OCI-LY7 (cell line): ENCODE results near the gene ERCC8. TPM values are rescaled to one million over a fixed set of nuclear protein-coding genes. Genes with fewer than 3 reads are reported as not detected.

Source experiments
- BruUV-seq: library from RNA; stranded (reverse); fragments of 400-500 nt; replicated peaks from 2 replicates; lab custom pipeline; 2021; lab: Mats Ljungman, UMichigan
- CTCF ChIA-PET: fragments of 300-600 bp; sonication (Branson Sonifier 250); formaldehyde crosslinking; loops from one replicate; lab custom pipeline; 2022; ENCODE audit warnings: antibody characterized with exemption; ENCODE audit not compliant: unreplicated experiment; lab: Charles Lee
- POLR2A ChIA-PET: fragments of 300-600 bp; sonication (Branson Sonifier 250); formaldehyde crosslinking; loops from one replicate; lab custom pipeline; 2022; ENCODE audit warnings: antibody characterized with exemption; lab: Charles Lee
- DNase-seq: peaks from one replicate; pipeline ENCODE4 v3.0.0-alpha.2; 2015; ENCODE audit warnings: low spot score
- H2AFZ ChIP-seq: fragments of 200-600 bp; sonication (generic), shearing (Covaris generic); 2 replicates; pipeline ENCODE4 v1.6.1; 2014; ENCODE audit warnings: mild to moderate bottlenecking, antibody characterized with exemption, low read length, moderate library complexity
- H3K27ac ChIP-seq: fragments of 200-600 bp; sonication (generic); 2 replicates; pipeline ENCODE4 v1.5.1; 2014; ENCODE audit warnings: mixed run types, low read depth, mild to moderate bottlenecking, moderate library complexity, low read length, inconsistent platforms; ENCODE audit not compliant: poor library complexity, severe bottlenecking
- H3K36me3 ChIP-seq: fragments of 200-600 bp; sonication (generic); 2 replicates; pipeline ENCODE4 v1.6.1; 2014; ENCODE audit warnings: mild to moderate bottlenecking, antibody characterized with exemption, low read length, moderate library complexity, mixed read lengths; ENCODE audit not compliant: insufficient read depth
- H3K4me1 ChIP-seq: fragments of 200-600 bp; sonication (generic); 2 replicates; pipeline ENCODE4 v1.5.1; 2014; ENCODE audit warnings: mild to moderate bottlenecking, low read length; ENCODE audit not compliant: insufficient read depth, poor library complexity, severe bottlenecking
- H3K4me2 ChIP-seq: fragments of 200-600 bp; sonication (generic); 2 replicates; pipeline ENCODE4 v1.6.1; 2014; ENCODE audit warnings: mild to moderate bottlenecking, low read length
- H3K4me3 ChIP-seq: fragments of 200-600 bp; sonication (generic); 2 replicates; pipeline ENCODE4 v1.5.1; 2014; ENCODE audit warnings: mild to moderate bottlenecking, low read depth, low read length; ENCODE audit not compliant: poor library complexity, severe bottlenecking
- H3K79me2 ChIP-seq: fragments of 200-600 bp; sonication (generic); 2 replicates; pipeline ENCODE4 v1.6.1; 2016; ENCODE audit warnings: low read depth, mild to moderate bottlenecking, low read length, moderate library complexity, mixed read lengths; ENCODE audit not compliant: insufficient read depth
- H3K9me2 ChIP-seq: fragments of 200-600 bp; sonication (generic); 2 replicates; pipeline ENCODE4 v1.6.1; 2016; ENCODE audit warnings: mild to moderate bottlenecking, low read length, mixed read lengths; ENCODE audit not compliant: insufficient read depth
- H3K9me3 ChIP-seq: fragments of 200-600 bp; sonication (generic); 2 replicates; pipeline ENCODE4 v1.6.1; 2014; ENCODE audit warnings: mild to moderate bottlenecking, mixed run types, low read length, mixed read lengths
- H4K20me1 ChIP-seq: fragments of 200-600 bp; sonication (generic); 2 replicates; pipeline ENCODE4 v1.6.1; 2014; ENCODE audit warnings: mild to moderate bottlenecking, antibody characterized with exemption, low read length, moderate library complexity, mixed read lengths; ENCODE audit not compliant: insufficient read depth
- CTCF ChIP-seq: fragments of 200-600 bp; sonication (generic); conservative IDR thresholded peaks from 2 replicates; pipeline ENCODE4 v1.5.1; 2014; ENCODE audit warnings: mild to moderate bottlenecking, antibody characterized with exemption, low read length, moderate library complexity, mixed read lengths
- EZH2phosphoT487 ChIP-seq: fragments of 200-600 bp; sonication (generic); IDR thresholded peaks from 2 replicates; pipeline ENCODE4 v1.6.1; 2018; ENCODE audit warnings: low read depth, borderline replicate concordance, mild to moderate bottlenecking, mixed run types, antibody characterized with exemption, low read length, moderate library complexity, mixed read lengths
- intact Hi-C: fragments of 100-400 bp; cut with micrococcal nuclease; formaldehyde crosslinking; loops from one replicate; pipeline ENCODE4 v1.10.0; 2022; ENCODE audit not compliant: unreplicated experiment
- total RNA-seq, 2 experiments: library from RNA; depleted of rRNA in 1 of 2; stranded (reverse); fragments of >200 nt in 1 of 2; shearing (Covaris generic) in 1 of 2; gene quantifications; 2 replicates each; pipeline ENCODE4 v1.2.3, GENCODE V29; 2014 to 2022

The ERCC8 gene
- total RNA-seq, 2 experiments from 2014 or later = 11.8 to 17.5 TPM

DNA sequence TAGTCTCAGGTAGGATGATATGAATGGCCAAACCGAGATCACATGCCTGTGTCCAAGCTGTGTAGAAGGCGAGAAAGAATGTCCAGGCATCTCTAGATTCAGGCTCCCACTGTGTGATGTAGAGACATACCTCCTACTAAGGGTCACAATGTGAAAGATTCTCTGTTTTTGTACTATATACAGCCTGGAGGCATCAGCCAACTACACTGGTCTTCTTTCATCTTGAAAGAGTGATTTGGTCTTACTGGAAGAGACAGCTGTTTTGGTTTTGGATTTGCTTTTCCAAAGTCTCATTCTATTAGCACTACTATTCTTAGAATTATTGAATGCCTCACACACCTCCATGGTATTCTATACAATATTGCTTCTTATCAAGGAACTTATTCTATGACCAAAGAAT lies 26.4 kb downstream of the ERCC8 start:
- Histone ChIP-seq H3K36me3 (peaks cover 37% of the 10 kb centered on the region), H3K9me3 (no peaks in the 10 kb centered on the region), H4K20me1 (no peaks in the 10 kb centered on the region), H3K79me2 (no peaks in the 10 kb centered on the region), H3K4me2 (no peak overlapping the region), H3K27ac (no peak overlapping the region), H3K9me2 (no peaks in the 10 kb centered on the region), H3K4me3 (no peak overlapping the region), H3K4me1 (no peaks in the 10 kb centered on the region), H2AFZ (no peak overlapping the region)
- CTCF ChIA-PET = no interaction called here
- TF ChIP-seq EZH2phosphoT487 (no peak), CTCF (no peak)
- intact Hi-C loops = no loop called here
- DNase-seq = no peak
- POLR2A ChIA-PET = interaction anchor here (2.0 kb wide), 1 partner anchor 15 kb away, joined by 5 read pairs; no protein-coding TSS in a partner anchor
- BruUV-seq = no TSS peak

- DNase-seq = no peak
- H3K4me1 ChIP-seq = no peaks in the 10 kb centered on the region
- H3K36me3 ChIP-seq = peaks cover 31% of the 10 kb centered on the region
- H3K4me3 ChIP-seq = no peak overlapping the region
- H2AFZ ChIP-seq = no peak overlapping the region
- TF ChIP-seq EZH2phosphoT487 (no peak), CTCF (no peak)
- H3K9me2 ChIP-seq = no peaks in the 10 kb centered on the region
- no peaks in the 10 kb centered on the region for H3K9me3 ChIP-seq
- no peak overlapping the region for H3K27ac ChIP-seq
- H4K20me1 ChIP-seq = no peaks in the 10 kb centered on the region
- no TSS peak for BruUV-seq
- POLR2A ChIA-PET = interaction anchor here (1.1 to 2.0 kb wide), 3 partner anchors 13 to 261 kb away, joined by 3 to 5 read pairs (median 3); no protein-coding TSS in a partner anchor
- no peaks in the 10 kb centered on the region for H3K79me2 ChIP-seq
- intact Hi-C loops = no loop called here
- CTCF ChIA-PET = no interaction called here
- H3K4me2 ChIP-seq = no peak overlapping the region
These were observed 28.2 kb downstream of the ERCC8 start for GRCh38 chr5:60916646-60917045.

GRCh38 chr5:60903356-60903755 lies 41.5 kb downstream of the ERCC8 start:
- Histone ChIP-seq H3K4me3 (no peak overlapping the region), H4K20me1 (no peaks in the 10 kb centered on the region), H3K79me2 (no peaks in the 10 kb centered on the region), H3K9me2 (no peaks in the 10 kb centered on the region), H3K4me2 (no peak overlapping the region), H3K36me3 (no peaks in the 10 kb centered on the region), H3K27ac (no peak overlapping the region), H3K4me1 (no peaks in the 10 kb centered on the region), H3K9me3 (no peaks in the 10 kb centered on the region), H2AFZ (no peak overlapping the region)
- intact Hi-C loops = no loop called here
- TF ChIP-seq CTCF (no peak), EZH2phosphoT487 (no peak)
- ChIA-PET CTCF (no interaction called here), POLR2A (interaction anchor here (0.6 to 1.6 kb wide), 2 partner anchors 14 to 219 kb away, joined by 5 to 6 read pairs; no protein-coding TSS in a partner anchor)
- BruUV-seq = no TSS peak
- DNase-seq = no peak
